ENCODE data around the gene ABHD11. TPM values are rescaled to one million over a fixed set of nuclear protein-coding genes. Genes with fewer than 3 reads are reported as not detected.
"Not testable (repeated sequence)": the region's sequence is repeated elsewhere in the genome, so short reads cannot be mapped to it uniquely, and the experiment has no call there.

The ABHD11 gene, protein sequence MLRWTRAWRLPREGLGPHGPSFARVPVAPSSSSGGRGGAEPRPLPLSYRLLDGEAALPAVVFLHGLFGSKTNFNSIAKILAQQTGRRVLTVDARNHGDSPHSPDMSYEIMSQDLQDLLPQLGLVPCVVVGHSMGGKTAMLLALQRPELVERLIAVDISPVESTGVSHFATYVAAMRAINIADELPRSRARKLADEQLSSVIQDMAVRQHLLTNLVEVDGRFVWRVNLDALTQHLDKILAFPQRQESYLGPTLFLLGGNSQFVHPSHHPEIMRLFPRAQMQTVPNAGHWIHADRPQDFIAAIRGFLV
- 12.4 and 14.3 TPM in 2 replicates for total RNA-seq

DNA sequence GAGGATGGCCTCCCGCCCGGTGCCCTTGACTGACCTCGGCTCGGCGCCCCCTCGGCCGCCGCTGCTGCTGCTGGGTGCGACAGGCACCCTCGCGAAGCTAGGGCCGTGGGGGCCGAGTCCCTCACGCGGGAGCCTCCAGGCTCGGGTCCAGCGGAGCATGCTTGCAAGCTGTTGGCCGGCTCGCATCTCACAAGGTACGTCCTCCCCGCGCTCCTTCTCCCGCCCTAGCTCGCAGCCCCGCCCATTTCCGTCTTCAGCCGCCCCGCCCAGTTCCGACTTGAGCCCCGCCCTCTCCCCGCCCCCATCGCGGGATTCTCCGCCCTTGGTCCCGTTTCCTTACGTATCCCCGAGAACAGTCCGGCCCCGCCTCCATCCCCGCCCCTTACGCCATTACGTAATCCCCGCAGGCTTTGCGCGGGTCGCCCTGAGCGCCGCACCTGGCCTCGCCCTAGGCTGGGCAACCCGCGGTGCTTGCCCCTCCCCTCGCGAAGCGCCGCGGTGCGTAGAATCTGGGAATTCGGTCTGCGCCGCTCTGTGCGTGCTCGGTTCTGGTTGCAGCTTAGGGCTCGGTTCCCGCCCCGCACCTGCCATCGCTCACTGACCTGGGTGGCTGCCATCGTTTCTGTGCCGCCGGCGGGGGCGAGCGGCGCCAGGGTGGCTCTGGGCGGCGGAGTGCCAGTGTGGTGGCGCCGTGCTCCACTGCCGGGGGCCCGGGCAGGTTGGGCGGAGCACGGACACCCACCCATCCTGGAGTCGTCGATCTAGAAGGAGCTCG, at the start of gene ABHD11:
TSS of gene ABHD11 (minus strand) at position 191 of the 775 bp plus-strand sequence. CDS start at position 159, 32 bp downstream.
- DNase-seq (ENCODE audit: extremely low read depth, low read depth, low spot score): no peak

DNA sequence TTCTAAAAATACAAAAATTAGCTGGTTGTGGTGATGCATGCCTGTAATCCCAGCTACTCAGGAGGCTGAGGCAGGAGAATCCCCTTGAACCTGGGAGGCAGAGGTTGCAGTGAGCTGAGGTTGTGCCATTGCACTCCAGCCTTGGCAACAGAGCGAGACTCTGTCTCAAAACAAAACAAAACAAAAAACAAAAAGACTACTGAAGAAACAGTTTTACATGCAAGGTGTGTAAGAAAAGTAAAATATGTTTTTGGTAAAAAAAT, 49.1 kb upstream of the ABHD11 start:
- not testable (repeated sequence) for DNase-seq (ENCODE audit: extremely low read depth, low read depth, low spot score)

DNA sequence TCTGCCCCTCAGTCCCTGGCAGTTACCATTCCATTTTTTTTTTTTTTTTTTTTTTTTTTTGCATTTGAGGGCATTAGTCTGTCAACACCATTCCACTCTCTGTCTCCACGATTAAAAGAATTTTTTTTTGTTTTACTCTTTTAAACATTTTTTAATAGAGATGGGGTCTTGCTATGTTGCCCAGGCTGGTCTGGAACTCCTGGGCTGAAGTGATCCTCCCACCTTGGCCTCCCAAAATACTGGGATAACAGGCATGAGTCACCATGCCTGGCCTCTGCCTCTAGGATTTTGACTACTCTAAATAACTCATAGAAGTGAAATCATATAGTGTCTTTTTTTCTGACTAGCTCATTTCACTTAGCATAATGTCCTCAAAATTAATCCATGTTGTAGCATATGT, 48.0 kb upstream of the ABHD11 start:
- no peak for DNase-seq (ENCODE audit: extremely low read depth, low read depth, low spot score)

DNA sequence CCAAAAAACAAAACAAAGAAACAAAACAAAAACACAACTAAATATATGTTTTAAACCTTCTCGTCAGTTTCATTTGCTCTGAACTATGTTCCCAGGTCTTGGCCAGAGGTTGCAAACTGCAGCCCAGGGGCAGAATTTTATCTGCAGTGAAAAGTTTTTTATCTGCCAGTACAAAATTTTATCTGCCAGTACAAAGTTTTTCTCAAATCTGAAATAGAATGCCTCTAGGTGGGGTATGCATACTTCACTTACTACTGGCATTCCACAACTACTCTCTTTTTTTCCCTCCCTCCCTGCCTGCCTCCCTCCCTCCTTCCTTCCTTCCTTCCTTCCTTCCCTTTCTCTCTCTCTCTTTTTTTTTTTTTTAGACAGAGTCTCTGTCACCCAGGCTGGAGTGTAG, 40.9 kb upstream of the ABHD11 start:
- no peak for DNase-seq (ENCODE audit: extremely low read depth, low read depth, low spot score)

DNA sequence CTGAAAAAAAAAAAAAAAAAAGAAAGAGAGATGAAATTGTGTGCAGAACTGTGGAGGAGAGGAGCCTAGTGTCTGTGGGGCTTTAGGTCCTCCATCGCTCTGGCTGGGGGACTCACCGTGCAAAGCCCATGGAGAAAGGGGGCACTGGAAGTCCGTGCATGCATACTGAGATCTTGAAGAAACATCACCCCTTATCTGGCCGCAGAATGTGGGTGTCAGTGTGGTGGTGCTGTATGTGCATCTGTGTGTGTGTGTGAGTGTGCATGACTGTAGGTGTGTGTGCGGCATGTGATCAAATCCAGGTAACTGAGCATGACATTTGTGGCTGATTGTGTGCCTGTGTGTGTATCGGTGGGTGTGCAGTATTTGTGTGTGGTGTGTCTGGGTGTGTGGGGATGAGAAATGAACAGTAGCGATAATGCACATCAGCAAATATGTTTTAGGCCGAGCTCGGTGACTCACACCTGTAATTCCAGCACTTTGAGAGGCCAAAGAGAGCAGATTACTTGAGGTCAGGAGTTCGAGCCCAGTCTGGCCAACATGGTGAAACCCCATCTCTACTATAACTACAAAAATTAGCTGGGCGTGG, 40.3 kb upstream of the ABHD11 start:
- DNase-seq (ENCODE audit: extremely low read depth, low read depth, low spot score): no peak

DNA sequence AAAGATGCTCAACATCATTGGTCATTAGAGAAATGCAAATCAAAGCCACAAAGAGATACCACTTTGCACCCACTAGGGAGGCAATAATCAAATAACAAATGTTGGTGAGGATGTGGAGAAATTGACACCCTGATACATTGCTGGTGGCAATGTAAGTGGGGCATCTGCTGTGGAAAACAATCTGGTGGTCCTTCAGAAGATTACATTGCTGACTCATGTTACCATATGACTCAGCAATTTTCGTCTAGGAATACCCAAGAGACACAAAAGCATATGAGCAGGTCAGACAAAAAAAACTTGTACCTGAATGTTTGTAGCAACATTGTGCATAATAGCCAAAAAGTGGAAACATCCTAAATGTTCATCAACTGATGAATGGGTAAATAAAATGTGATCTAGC, 36.3 kb upstream of the ABHD11 start:
- no peak for DNase-seq (ENCODE audit: extremely low read depth, low read depth, low spot score)

DNA sequence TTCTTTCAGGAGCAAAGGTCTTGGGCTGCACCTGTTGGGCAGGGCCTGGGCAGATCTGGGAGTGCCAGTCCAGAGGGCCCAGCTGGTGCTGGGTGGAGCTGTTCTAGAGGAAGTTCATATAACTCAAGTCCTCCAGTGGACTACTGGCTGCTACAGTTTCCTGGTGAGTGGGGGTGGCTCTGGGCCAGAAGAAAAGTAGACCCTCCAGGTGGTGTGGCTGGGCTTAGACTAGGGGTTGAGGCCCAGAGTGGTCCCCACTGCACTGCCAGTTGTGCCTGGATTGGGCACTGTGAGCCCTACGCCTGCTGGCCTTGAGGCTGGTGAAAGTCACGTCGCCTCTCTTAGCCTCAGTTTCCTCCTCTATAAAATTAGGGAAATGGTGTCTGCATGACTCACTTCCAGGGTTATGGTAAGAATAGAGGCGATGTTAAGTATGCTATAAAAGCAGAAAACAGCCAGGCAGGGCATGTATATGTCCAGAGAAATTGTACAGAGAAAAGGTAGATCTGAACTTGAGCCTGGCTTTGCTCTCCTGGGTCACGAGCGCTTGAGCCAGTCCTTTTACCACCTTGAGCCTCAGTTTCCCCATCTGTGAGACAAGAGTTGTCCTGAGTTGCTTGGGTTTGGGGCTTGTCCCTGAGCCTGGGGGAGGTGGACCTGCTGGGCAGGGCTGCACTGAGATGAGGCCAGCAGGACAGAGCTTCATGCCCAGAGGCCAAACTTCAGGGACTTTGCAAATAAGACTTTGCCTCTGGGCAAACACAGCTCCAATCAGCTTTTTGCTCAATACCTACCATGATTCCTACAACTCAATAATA, 35.3 kb upstream of the ABHD11 start:
- DNase-seq (ENCODE audit: extremely low read depth, low read depth, low spot score): peak; percentile 34

DNA sequence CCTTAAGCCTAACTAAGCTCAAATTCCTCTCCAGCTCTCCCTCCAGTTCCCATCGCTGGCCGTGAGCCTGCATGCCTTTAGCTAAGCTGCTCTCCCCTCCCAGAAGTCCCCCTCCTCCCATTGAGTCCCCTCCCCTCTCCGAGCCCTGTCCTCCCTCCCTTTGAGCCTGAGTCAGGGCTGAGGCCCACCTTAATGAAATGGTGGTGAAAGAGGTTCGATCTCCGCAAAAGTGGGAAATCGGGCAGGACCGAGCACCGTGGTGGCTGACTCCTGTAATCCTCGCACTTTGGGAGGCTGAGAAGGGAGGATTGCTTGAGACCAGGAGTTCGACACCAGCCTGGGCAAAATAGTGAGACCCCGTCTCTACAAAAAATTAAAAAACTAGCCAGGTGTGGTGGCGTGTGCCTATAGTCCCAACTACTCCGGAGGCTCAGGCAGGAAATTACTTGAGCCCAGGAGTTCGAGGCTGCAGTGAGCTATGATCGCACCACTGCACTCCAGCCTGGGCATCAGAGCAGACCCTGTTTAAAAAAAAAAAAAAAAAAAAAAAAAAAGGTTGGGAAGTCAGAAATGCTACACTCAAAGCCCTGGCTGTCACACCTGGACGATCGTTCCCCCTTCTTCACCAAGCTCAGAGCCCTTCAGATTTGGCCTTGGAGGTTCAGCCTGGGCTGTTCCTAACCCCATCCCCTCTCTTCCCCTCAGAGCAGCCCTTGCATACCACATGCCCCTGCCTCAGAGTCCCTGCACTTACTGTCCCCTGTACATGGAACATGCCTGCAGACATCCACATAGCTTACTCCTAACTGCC, 32.5 kb upstream of the ABHD11 start:
- no peak for DNase-seq (ENCODE audit: extremely low read depth, low read depth, low spot score)

DNA sequence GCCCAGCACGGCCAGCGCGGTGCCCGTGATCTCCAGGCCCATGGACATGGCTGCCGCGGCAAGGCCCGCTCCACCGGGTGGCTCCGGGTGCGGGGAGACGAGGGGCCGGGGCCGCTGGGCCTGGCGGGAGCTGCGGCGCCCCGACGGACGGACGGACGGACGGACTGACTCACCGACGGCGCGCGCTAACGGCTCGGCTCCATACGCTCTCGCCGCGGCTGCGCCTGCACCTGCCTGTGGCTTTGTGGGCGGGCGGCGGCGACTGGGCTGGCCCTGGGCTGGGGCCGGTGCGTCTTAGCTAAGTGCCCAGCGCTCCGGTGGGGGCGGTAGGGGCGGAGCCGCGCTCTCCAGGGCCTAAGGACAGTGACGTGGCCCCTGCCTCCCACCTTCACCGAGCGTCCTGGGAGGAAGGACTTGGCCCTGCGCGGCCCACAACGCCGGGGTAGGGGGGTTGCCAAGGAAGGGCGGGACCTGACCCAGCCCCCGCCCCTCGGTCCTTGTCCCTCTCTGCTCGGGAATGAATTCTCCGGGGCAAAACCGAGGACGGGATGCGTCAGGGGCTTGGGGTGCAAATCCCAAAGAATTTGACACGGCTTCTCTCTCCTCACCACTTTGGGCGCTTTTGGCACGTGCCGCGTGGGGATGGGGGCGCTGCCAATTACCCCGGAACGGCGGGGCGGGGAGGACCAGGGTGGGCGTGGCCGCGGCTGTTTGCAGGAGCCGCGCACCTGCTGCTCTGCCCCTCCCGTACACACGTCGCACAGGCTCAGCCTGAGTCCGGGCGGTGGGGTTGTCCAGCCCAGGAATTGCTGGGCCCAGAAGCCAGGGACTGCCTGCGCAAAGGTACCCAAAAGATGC, 31.6 kb upstream of the ABHD11 start, which contains the start of gene CLDN3:
TSS of gene CLDN3 (minus strand) at position 269 of the 858 bp plus-strand sequence. CDS start at position 48, 221 bp downstream.
- no peak for DNase-seq (ENCODE audit: extremely low read depth, low read depth, low spot score)

DNA sequence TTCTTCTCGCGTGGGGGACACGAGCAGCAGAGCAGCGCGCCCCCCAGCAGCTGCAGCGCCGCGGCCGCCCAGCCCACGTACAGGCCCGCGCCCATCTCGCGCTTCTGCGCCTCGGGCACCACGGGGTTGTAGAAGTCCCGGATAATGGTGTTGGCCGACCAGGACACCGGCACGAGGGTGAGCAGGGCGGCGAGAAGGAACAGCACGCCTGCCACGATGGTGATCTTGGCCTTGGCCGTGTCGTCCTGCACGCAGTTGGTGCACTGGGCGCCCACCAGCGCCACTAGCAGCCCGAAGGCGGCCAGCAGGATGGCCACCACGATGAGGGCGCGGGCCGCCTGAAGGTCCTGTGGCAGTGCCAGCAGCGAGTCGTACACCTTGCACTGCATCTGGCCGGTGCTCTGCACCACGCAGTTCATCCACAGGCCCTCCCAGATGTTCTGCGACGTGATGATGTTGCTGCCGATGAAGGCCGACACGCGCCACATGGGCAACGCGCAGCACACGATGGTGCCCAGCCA, 30.9 kb upstream of the ABHD11 start:
- no peak for DNase-seq (ENCODE audit: extremely low read depth, low read depth, low spot score)

DNA sequence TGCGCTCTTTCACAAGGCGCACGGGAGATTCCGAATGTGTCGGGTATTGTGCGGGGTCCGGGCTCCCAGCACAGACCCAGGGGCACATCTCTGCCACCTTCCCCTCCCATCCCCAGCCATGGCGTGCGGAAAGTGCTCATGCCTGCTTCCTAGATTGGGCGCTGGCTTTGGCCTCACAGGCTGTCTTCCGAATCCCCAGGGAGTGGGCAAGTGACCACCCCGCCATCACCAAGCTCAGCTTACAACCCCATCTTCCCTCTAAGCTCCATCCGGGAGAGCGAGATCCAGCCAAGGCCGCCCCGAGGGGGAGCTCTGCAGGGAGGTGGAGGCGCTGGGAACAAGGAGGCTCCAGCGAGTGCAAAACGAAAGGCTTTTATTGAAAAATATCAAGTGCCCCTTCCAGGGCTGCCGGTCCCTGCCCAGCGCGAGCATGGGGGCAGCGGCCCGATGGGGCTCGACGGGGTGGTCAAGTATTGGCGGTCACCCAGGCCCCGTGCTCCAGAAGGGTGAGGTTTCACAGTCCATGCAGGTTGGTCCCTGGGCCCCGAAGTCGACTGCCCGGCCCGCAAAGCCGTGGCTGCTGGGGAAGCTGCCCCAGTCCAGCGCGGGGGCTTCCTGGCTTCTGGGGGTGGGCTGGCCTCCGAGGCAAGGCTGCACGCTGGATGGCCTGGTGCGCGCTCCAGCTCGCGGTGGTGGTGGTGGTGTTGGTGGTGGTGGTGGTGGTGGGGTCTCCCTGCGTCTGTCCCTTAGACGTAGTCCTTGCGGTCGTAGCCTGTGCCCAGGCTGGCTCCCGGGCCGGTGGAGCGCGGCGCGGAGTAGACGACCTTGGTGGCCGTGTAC, 30.3 kb upstream of the ABHD11 start:
- DNase-seq (ENCODE audit: extremely low read depth, low read depth, low spot score): no peak

DNA sequence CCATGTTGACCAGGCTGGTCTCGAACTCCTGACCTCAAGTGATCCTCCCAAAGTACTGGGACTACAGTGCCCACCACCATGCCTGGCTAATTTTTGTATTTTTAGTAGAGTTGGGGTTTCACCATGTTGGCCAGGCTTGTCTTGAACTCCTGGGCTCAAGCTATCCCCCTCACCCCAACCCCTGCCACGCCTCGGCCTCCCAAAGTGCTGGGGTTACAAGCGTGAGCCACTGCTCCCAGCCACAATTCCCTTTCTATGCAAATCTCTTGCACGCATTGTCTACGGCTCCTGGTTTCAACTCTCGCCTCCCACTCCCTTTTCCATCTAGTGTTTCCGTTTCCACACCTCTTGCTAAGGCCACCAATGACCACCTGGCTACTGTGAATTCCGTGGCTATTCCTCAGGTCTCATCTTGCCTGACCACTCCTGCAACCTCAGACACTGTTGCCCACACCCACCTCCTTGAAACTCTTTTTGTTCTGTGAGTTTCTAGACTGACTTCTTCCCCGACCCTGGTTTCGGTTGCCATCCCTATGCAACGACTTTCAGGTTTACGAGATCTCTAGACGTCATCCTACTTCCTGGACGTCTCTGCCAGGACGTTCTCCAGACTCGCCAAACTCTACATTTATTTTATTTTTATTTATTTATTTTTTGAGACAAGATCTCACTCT, 28.1 kb upstream of the ABHD11 start:
- no peak for DNase-seq (ENCODE audit: extremely low read depth, low read depth, low spot score)

DNA sequence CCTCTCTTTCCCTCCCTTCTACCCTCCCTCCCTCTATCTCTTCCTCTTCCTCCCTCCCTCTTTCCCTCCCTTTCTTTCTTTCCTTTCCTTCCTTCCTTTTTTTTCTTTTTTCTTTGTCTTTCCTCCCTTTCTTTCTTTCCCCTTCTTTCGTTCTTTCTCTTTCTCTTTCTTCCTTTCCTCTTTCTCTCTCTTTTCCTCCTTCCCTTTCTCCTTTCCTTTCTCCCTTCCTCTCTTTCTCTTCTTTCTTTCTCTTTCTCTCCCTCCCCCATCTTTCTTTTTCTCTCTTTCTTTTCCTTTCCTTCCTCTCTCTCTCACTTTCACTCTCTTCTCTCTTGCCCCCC, 24.0 kb upstream of the ABHD11 start:
- no peak for DNase-seq (ENCODE audit: extremely low read depth, low read depth, low spot score)

DNA sequence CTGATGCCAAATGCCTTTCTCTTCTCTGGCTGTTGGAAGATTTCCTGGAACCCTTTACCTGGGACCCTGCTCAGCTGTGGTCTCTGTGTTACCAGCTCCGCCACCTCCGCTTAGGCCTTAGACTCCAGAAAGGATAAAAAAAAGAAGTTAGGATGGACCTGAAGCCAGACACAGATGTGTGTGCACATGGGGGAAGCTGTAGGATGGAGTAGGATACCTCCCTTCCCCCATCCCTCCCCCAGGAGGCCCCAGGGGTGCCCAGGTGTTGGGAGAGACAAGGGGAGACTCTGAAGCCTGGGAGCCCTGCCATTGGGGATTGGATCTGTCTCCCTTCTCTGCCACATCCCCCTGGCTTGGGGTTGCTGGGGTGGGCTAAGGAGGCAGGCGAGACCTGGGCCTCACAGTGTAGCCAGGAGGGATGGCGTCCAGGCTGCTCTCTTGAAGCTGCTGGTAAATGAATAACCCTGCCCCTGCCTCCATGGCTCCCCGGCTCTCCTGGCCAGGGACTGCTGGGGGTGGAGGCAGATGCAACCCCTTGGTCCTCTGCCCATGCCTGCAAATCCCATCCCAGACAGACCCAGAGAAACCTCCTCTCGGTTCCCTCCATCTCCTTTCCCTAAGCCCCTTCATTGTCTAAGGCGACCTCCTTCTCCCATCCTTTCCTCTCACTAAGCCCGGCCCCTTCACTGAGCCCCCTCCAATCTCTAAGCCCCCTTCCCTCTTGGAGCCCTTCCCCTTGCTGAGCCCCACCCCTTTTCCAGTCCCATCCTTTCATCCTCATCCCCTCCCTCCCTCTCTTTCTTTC, 23.5 kb upstream of the ABHD11 start:
- DNase-seq (ENCODE audit: extremely low read depth, low read depth, low spot score): no peak

DNA sequence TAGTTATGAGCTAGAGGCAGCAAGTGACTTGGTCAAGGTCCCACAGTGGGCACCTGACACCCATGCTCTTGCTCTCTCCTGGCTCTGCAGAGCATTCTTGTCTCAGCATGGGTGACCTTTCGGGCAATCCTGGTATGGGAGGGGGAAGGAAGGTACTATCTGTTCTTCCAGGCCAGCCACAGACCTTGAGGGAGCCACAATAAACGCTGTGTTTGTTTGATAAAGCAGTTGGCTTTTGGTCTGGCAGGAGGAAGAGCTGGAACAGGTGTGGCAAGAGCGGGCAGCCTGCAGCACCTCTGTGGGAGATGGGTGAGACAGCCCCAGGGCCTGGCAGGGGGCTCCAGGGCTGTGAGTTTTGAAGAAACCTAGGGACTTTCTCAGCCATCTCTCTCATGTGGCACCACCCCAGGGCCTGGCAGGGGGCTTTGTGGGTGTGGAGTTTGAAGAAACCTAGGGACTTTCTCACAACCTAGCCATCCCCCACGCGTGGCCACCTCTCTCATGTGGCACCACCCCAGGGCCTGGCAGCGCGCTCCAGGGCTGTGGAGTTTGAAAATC, 20.1 kb upstream of the ABHD11 start:
- no peak for DNase-seq (ENCODE audit: extremely low read depth, low read depth, low spot score)

DNA sequence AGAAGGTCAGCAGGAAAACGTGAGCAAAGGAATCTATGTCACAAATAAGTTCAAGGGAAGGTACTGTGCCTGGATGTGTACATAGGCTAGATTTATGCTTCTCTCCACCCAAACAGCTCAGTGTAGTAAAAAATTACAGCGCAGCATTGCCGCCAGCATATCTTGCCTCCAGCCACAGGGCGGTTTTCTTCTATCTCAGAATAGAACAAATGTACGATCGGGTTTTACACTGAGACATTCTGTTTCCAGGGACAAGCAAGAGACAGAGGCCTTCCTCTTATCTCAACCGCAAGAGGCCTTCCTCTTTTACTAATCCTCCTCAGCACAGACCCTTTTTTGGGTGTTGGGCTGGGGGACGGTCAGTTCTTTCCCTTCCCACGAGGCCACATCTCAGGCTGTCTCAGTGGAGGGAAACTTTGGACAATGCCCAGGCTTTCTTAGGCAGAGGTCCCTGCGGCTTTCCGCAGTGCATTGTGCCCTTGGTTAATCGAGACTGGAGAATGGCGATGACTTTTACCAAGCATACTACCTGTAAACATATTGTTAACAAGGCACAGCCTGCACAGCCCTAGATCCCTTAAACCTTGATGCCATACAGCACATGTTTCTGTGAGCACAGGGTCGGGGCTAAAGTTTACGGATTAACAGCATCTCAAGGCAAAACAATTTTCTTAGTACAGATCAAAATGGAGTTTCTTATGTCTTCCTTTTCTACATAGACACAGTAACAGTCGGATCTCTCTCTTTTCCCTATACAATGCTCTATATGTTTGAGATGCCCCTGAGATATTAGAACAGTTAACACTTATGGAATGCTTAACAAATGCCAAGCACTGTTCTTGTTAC, 11.6 kb upstream of the ABHD11 start:
- no peak for DNase-seq (ENCODE audit: extremely low read depth, low read depth, low spot score)

Data from glomerular endothelial cell (primary cell).